GDM1 (cell line): ENCODE measurements around the gene TBC1D3H.
"Not testable (repeated sequence)": the region's sequence is repeated elsewhere in the genome, so short reads cannot be mapped to it uniquely, and the experiment has no call there.

Experiments
- DNase-seq: peaks from one replicate; lab custom pipeline; 2025; lab: John Stamatoyannopoulos, UW

TBC1D3H gene

DNA sequence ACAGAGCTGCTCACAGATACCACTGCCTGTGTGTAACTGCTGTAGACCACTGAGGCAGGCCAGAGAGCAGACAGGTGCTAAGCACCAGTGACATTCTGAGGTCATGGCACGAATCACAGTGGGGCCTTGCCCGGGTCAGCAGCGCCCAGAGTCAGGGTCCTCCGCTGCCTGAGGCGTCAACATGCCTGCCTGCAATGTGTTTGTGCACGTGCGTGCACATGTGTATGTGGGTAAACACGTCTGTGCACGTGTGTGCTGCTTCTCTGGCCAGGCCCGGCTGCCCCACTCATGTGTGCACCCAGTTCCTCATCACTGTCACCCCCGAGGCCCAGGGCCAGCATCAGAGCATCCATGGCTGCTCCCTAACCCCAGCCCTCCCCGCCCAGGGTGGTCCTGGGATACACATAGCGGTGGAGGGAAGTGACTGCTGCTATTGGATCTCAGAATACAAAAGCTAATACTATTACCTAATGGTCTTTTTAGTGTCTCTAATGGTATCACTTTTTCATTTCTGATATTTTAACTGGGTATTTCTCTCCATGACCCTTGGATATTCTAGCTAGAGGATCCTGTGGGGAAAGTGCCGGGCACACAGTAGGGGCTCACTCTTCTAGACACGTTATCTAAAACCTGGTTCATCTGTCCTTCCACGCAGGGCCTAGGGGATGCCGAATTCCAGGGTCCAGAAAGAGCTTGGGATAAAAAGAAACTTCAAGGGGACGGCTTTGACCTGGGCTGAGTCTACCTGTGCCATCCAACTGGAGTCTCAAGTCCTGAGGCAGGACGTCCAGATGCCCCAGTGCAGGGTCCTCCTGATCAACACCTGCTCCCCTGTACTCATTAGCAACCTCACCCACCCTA, at the start of gene TBC1D3H:
TBC1D3H (minus strand) TSS at position 51 of the 861 bp plus-strand sequence. CDS start 1,540 bp downstream, outside the sequence.
- DNase-seq, result not testable (repeated sequence)

DNA sequence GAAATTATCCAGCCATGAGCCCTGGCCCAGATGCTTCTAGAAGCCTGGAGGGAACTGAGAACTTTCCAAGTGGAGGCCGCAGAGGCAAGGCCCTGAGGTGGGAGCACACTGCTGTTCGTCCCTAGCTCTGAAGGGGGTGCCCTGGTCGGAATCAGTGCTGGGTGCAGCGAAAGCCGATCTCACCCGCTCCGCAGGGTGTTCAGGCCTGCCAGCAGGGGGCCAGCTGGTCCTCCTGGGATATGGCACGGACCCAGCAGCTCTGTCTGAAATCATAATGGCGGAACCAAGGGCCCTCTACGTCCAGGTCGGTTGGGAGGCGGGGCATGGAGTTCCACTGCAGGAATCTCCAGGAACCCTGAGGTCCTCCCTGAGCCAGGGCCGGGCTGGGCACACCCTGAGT, 40.7 kb upstream of the TBC1D3H start:
- not testable (repeated sequence) for DNase-seq

- DNase-seq, result not testable (repeated sequence)
Measured at GRCh38 chr17:36415180-36415941, 27.1 kb upstream of the TBC1D3H start.

DNA sequence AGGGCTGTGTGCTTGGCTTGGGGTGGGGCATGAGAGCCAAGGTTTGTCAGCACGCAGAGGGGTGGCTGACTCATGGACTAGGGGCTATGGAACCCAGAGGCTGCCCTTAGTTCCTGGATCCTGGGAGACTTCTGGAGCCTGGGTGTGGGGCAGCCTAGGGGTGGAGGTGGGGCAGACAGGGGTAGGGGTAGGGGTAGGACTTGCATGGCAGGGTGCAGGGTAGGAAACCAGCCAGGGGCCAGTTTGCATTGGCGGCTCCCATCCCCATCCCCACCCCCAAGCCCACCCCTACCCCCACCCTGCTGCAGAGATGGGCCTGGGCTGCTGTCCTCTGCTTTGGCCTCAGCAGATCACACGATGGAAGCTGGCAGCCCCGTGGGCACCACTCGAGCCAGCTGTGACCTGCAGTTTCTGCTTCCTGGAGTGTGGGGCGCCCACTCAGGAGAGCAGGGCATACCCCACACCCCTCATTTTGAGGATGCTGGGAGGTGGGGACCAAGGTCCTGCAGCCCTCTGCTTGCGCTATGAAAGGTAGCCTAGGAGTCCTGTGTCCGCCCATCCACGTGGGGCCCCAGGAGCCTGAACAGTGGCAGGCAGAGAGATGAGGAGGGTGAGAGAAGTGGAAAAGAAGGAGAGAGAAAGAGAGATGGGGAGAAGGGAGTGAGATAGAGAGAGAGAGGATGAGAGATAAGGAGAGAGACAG, 2.9 kb upstream of the TBC1D3H start:
- DNase-seq, result not testable (repeated sequence)

DNA sequence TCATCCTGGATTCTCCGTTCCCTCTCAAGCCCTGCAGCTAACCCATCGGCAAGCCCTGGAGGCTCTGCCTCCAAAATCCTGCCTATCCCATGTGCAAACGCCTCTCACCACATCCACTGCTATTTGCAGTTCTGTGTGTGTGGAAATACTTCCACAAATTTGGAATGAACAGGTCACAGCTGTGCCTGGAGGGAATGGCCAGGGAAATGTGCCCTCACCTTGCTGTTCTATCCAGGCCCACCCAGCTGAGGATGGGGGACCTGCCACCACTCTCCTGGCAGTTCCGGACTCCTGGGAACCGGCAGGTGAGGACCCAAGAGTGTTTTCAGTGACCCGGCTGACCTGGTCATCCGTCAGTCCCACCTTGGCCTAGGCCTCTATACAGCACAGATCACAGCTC, 12.3 kb downstream of the TBC1D3H start:
- DNase-seq, result not testable (repeated sequence)

DNA sequence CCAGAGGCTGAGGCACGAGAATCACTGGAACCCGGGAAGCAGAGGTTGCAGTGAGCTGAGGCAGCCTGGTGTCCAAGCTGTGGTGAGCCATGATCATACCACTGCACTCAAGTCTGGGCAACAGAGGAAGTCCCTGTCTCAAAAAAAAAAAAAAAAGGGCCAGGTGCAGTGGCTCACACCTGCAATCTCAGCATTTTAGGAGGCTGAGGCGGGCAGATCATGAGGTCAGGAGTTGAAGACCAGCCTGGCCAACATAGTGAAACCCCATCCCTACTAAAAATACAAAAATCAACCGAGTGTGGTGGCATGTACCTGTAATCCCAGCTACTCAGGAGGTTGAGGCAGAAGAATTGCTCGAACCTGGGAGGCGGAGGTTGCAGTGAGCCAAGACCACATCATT, 25.7 kb downstream of the TBC1D3H start:
- DNase-seq, result not testable (repeated sequence)
